ENCODE results near the gene DIAPH2. TPM values are rescaled to one million over a fixed set of nuclear protein-coding genes. Genes with fewer than 3 reads are reported as not detected.

Gene DIAPH2
- polyA plus RNA-seq, 1 experiment: 10.6 TPM

DNA sequence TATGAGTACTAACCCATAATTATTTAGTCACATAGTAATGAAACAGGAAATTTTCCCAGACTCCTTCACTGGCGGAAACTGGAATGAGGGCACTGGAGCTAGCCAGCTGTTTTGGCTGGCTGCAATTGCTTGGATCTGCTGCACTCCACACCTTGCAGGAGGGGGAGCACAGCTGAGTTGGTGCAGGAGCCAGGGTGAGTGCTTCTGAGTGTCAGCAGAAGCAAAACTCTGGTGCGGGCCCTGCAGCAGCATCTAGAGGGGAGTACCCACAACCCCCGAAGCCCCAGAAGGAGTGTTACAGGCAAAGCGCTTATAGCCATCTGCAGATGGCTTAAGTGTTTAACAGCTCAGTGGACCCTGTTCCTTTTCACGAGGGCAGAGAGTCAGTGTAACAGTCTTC, 295.1 kb downstream of the DIAPH2 start:
- H3K9me3 ChIP-seq (ENCODE audit: control insufficient read depth, insufficient read depth, low read length): no peaks in the 10 kb centered on the region
- POLR2A ChIA-PET: no interaction called here
- H3K27me3 ChIP-seq (ENCODE audit: control insufficient read depth, insufficient read depth, low read length): no peaks in the 10 kb centered on the region
- no peak overlapping the region for H3K27ac ChIP-seq (ENCODE audit: low read depth, low read length)
- H3K4me3 ChIP-seq (ENCODE audit: low read depth, low read length): no peak overlapping the region
- no peak for DNase-seq (ENCODE audit: low read depth, low spot score)
- TF ChIP-seq CTCF (IDR thresholded peaks at IDR 0.05; ENCODE audit: low read depth, low read length): no peak
- CTCF ChIA-PET: no interaction called here

DNA sequence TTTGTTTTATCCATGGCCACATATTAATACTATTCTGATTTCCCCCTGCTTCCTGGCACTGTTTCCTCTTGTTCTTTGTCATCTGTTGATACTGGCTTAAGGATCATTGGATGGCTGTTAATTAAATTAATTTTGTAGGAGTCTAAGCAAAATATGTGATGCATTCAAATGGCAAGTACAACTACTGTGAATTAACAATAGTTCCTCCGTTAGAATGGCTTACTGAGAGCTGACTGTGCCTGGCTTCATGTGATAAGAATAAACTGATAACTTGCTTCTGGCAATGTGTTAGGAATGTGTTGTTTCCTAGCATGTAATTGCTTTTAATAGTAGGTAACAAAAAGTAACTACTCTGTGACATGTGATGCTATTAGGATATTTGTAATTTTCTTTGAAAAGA, 297.5 kb downstream of the DIAPH2 start:
- Histone ChIP-seq H3K4me3 (ENCODE audit: low read depth, low read length) (no peak overlapping the region), H3K27me3 (ENCODE audit: control insufficient read depth, insufficient read depth, low read length) (no peaks in the 10 kb centered on the region), H3K27ac (ENCODE audit: low read depth, low read length) (no peak overlapping the region), H3K9me3 (ENCODE audit: control insufficient read depth, insufficient read depth, low read length) (no peaks in the 10 kb centered on the region)
- POLR2A ChIA-PET: no interaction called here
- CTCF ChIA-PET: no interaction called here
- no peak for TF ChIP-seq CTCF (IDR thresholded peaks at IDR 0.05; ENCODE audit: low read depth, low read length)
- DNase-seq (ENCODE audit: low read depth, low spot score): no peak

- Histone ChIP-seq H3K27ac (ENCODE audit: low read depth, low read length) (no peak overlapping the region), H3K4me3 (ENCODE audit: low read depth, low read length) (no peak overlapping the region), H3K9me3 (ENCODE audit: control insufficient read depth, insufficient read depth, low read length) (no peaks in the 10 kb centered on the region), H3K27me3 (ENCODE audit: control insufficient read depth, insufficient read depth, low read length) (no peaks in the 10 kb centered on the region)
- no peak for TF ChIP-seq CTCF (IDR thresholded peaks at IDR 0.05; ENCODE audit: low read depth, low read length)
- ChIA-PET POLR2A (no interaction called here), CTCF (interaction anchor here (0.5 kb wide), 1 partner anchor 11 kb away, joined by 4 read pairs; no protein-coding TSS in a partner anchor)
- DNase-seq (ENCODE audit: low read depth, low spot score): peak; percentile 20
Measured at GRCh38 chrX:96984538-96984937, 299.9 kb downstream of the DIAPH2 start.

DNA sequence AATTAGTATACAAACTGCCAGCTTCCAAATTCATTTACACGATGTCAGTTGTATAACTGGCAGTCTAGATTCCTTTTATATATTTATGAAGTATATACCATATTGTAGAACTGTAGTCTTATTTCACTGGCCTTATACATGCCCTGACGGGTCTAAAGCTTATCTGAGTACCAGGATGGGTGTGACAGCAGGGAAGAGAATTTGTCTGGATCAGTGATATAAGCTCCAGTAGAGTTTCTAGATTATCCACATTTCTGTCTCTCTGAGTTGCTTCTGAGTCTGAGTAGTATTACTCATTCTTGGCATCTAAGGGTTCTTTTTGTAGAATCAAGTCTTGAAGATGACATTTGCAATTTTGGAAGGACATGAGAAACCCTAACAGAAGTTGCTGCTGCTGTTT, 300.4 kb downstream of the DIAPH2 start:
- ChIA-PET POLR2A (no interaction called here), CTCF (interaction anchor here (0.5 kb wide), 1 partner anchor 12 kb away, joined by 4 read pairs; no protein-coding TSS in a partner anchor)
- H3K4me3 ChIP-seq (ENCODE audit: low read depth, low read length): no peak overlapping the region
- no peaks in the 10 kb centered on the region for H3K27me3 ChIP-seq (ENCODE audit: control insufficient read depth, insufficient read depth, low read length)
- no peaks in the 10 kb centered on the region for H3K9me3 ChIP-seq (ENCODE audit: control insufficient read depth, insufficient read depth, low read length)
- DNase-seq (ENCODE audit: low read depth, low spot score): no peak
- TF ChIP-seq CTCF (IDR thresholded peaks at IDR 0.05; ENCODE audit: low read depth, low read length): no peak
- H3K27ac ChIP-seq (ENCODE audit: low read depth, low read length): no peak overlapping the region

DNA sequence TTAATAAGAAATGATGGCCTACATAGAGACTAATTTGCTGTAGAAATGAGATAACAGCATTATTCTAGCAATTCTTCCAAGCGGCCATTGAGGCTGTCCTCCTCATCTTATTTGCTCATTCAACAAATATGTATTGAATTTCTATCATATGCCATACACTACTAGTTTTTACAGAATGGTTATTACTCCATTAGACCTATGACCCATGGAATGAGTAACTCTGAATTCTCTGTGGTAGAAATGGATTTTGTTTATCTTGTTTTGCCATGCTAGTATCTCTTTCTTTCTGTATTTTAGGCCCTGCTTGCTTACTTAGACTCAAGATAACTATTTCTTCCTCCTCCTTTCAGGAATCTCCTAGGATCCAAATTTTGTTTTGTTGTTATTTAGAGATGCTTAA, 302.6 kb downstream of the DIAPH2 start:
- Histone ChIP-seq H3K4me3 (ENCODE audit: low read depth, low read length) (no peak overlapping the region), H3K27ac (ENCODE audit: low read depth, low read length) (no peak overlapping the region), H3K27me3 (ENCODE audit: control insufficient read depth, insufficient read depth, low read length) (no peaks in the 10 kb centered on the region), H3K9me3 (ENCODE audit: control insufficient read depth, insufficient read depth, low read length) (no peaks in the 10 kb centered on the region)
- TF ChIP-seq CTCF (IDR thresholded peaks at IDR 0.05; ENCODE audit: low read depth, low read length): no peak
- CTCF ChIA-PET: no interaction called here
- POLR2A ChIA-PET: no interaction called here
- DNase-seq (ENCODE audit: low read depth, low spot score): no peak
